SU-DHL-6 (cell line): Measurements from ENCODE around the gene NMNAT2.

Source experiments
- H2AFZ ChIP-seq: fragments of 200-600 bp; sonication (generic); 2 replicates; pipeline ENCODE4 v1.6.1; 2014; ENCODE audit warnings: low read depth, mild to moderate bottlenecking, moderate library complexity, mixed read lengths, antibody characterized with exemption, low read length; ENCODE audit not compliant: severe bottlenecking
- H3F3A ChIP-seq: fragments of 200-600 bp; shearing (Covaris generic); 2 replicates; pipeline ENCODE4 v1.6.0; 2016; ENCODE audit warnings: antibody characterized with exemption, mild to moderate bottlenecking; ENCODE audit not compliant: insufficient read depth
- H3K27ac ChIP-seq: fragments of 200-600 bp; sonication (generic); 2 replicates; pipeline ENCODE4 v1.5.1; 2016; ENCODE audit warnings: low read depth, mild to moderate bottlenecking, low read length, moderate library complexity, mixed read lengths
- H3K27me3 ChIP-seq: fragments of 200-600 bp; sonication (generic), shearing (Covaris generic); 2 replicates; pipeline ENCODE4 v1.6.0; 2014; ENCODE audit warnings: mild to moderate bottlenecking, low read length
- H3K36me3 ChIP-seq: fragments of 200-600 bp; sonication (generic); 2 replicates; pipeline ENCODE4 v1.6.1; 2014; ENCODE audit warnings: mild to moderate bottlenecking, low read length, mixed read lengths
- H3K4me2 ChIP-seq: fragments of 300-600, 200-600 bp; shearing (Covaris generic), sonication (generic); 2 replicates; pipeline ENCODE4 v1.6.0; 2014; ENCODE audit warnings: low read length, low read depth, mild to moderate bottlenecking; ENCODE audit not compliant: poor library complexity, severe bottlenecking
- H3K4me3 ChIP-seq: fragments of 200-600 bp; sonication (generic); 2 replicates; pipeline ENCODE4 v1.5.1; 2014; ENCODE audit warnings: antibody characterized with exemption, low read length, mild to moderate bottlenecking, mixed read lengths; ENCODE audit not compliant: insufficient read depth, poor library complexity, severe bottlenecking
- H3K79me2 ChIP-seq: fragments of 200-600 bp; sonication (generic); 2 replicates; pipeline ENCODE4 v1.6.1; 2014; ENCODE audit warnings: mild to moderate bottlenecking, low read length, moderate library complexity; ENCODE audit not compliant: insufficient read depth
- H3K9ac ChIP-seq: fragments of 200-600 bp; sonication (generic); 2 replicates; pipeline ENCODE4 v1.7.0; 2014; ENCODE audit warnings: mild to moderate bottlenecking, low read length
- H3K9me2 ChIP-seq: fragments of 200-600 bp; sonication (generic); replicated peaks from 2 replicates; pipeline ENCODE4 v1.6.1; 2014; ENCODE audit warnings: low read length; ENCODE audit not compliant: insufficient read depth
- H3K9me3 ChIP-seq: fragments of 200-600 bp; sonication (generic); 2 replicates; pipeline ENCODE4 v1.6.1; 2014; ENCODE audit warnings: low read length, mixed read lengths; ENCODE audit not compliant: insufficient read depth
- H4K20me1 ChIP-seq: fragments of 200-600 bp; sonication (generic); 2 replicates; pipeline ENCODE4 v1.6.1; 2014; ENCODE audit warnings: low read depth, mild to moderate bottlenecking, antibody characterized with exemption, low read length, moderate library complexity, mixed read lengths
- CTCF ChIP-seq: fragments of 200-600 bp; sonication (generic); IDR thresholded peaks from one replicate; pipeline ENCODE4 v1.5.1; 2017; ENCODE audit warnings: antibody characterized with exemption, mild to moderate bottlenecking, low read length, moderate library complexity; ENCODE audit not compliant: insufficient read depth, poor library complexity, severe bottlenecking
- EZH2phosphoT487 ChIP-seq: fragments of 200-600 bp; sonication (generic), shearing (Covaris generic); conservative IDR thresholded peaks from 2 replicates; pipeline ENCODE4 v1.6.1; 2018; ENCODE audit warnings: mild to moderate bottlenecking, antibody characterized with exemption, low read length, moderate library complexity, mixed read lengths

The NMNAT2 gene

DNA sequence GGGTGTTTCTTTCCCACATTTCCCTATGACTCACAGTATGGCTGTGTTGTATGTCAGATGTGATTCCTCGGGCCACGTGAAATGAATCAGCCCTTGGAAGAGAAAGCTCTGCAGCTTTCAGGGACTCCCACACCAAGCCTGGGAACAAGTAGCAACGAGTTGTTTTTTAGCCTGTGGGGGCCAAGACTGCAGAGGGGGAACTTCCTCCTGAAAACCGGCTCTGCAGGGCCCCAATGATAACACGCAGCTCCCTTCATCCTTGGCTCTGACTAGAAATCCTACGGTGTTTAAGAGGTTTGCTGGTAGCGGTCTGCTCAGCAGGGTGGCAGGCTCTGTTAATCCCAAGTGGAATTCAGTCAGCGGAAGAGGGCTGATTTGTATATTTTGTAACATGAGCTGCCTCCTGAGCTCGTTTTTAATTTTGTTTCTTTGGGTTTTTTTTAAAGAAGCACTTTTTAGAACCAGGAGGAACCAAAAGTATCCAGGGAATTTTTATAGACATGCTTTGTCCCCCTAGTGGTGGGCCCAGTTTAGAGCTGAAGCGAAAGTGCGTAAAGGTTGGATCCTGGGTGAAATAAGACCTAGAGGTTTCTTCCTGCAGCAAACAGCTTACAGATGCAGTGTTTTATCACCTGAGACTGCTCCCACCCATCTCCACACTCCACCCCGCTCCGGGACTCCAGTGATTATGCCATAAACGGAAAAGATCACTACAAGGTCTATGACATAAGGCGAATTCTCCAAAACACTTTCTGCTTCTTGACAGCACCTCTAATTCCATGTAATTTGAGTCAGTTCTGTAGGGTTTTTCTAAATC lies 183.3 kb downstream of the NMNAT2 start:
- Histone ChIP-seq H3K9ac (no peak overlapping the region), H3K27ac (no peak overlapping the region), H3K4me3 (no peak overlapping the region), H3K9me2 (no peaks in the 10 kb centered on the region), H3K4me2 (no peak overlapping the region), H3K27me3 (no peaks in the 10 kb centered on the region), H4K20me1 (no peaks in the 10 kb centered on the region), H3K36me3 (no peaks in the 10 kb centered on the region), H2AFZ (no peak overlapping the region), H3K79me2 (no peaks in the 10 kb centered on the region), H3F3A (no peaks in the 10 kb centered on the region), H3K9me3 (no peaks in the 10 kb centered on the region)
- no peak for TF ChIP-seq CTCF
- TF ChIP-seq EZH2phosphoT487: no peak

DNA sequence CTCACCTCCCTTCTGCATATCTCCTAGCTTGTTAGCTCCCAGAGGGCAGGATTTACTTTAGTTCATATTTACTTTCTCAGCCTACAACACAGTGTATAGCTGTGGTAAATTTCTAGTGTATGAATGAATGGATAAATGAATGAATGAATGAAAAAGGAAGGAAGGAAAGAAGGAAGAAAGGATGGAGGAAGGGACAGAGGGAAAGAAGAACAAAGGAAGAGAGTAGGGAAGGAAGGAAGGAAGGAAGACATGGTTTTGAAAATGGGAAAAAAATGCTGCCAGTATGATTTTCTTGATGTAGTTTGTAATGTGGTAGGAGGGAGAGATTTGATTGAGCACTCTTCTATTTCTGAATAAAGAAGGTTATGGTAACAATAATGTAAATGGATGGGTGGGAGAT lies 185.1 kb downstream of the NMNAT2 start:
- H3K36me3 ChIP-seq: no peaks in the 10 kb centered on the region
- H3K9ac ChIP-seq: no peak overlapping the region
- H3K79me2 ChIP-seq: no peaks in the 10 kb centered on the region
- no peaks in the 10 kb centered on the region for H3K9me3 ChIP-seq
- H3K4me2 ChIP-seq: no peak overlapping the region
- no peaks in the 10 kb centered on the region for H3K9me2 ChIP-seq
- no peak for TF ChIP-seq CTCF
- TF ChIP-seq EZH2phosphoT487: no peak
- no peak overlapping the region for H3K27ac ChIP-seq
- H4K20me1 ChIP-seq: no peaks in the 10 kb centered on the region
- H3K27me3 ChIP-seq: no peaks in the 10 kb centered on the region
- H2AFZ ChIP-seq: no peak overlapping the region
- H3F3A ChIP-seq: no peaks in the 10 kb centered on the region
- no peak overlapping the region for H3K4me3 ChIP-seq

DNA sequence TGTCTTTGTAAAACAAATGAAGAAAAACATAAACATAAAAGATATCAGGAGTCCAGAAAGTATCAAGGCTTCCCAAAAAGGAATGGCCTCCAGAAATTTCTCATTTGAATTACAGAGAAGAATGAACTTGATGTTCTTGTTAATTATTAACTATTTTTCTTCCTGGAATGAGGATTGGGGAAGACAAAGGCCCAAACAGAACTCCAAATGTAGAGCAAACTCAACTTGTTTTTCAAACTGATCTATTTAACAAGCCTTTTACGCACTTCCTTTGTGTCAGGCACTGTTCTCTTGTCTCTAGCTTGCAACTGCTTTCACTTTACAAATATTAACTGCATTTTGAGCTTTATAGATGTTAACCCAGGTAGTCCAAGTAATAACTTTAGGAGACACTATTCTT lies 186.6 kb downstream of the NMNAT2 start:
- no peak overlapping the region for H3K4me2 ChIP-seq

More for the DNA sequence above, 186.6 kb downstream of the NMNAT2 start:
- Histone ChIP-seq H3K4me3 (no peak overlapping the region), H3K79me2 (no peaks in the 10 kb centered on the region), H4K20me1 (no peaks in the 10 kb centered on the region), H3F3A (no peaks in the 10 kb centered on the region), H3K27me3 (no peaks in the 10 kb centered on the region), H2AFZ (no peak overlapping the region), H3K9me3 (no peaks in the 10 kb centered on the region), H3K9ac (no peak overlapping the region), H3K9me2 (no peaks in the 10 kb centered on the region), H3K36me3 (no peaks in the 10 kb centered on the region), H3K27ac (no peak overlapping the region)
- TF ChIP-seq EZH2phosphoT487: no peak
- no peak for TF ChIP-seq CTCF
